Common myeloid progenitor, CD34-positive (primary cell): ENCODE measurements around the gene ADAMTS3.

Experiments used
- CTCF ChIA-PET: fragments of 350-600 bp; sonication (Branson Sonifier 250); formaldehyde crosslinking; loops from one replicate; lab custom pipeline; 2021; ENCODE audit warnings: antibody characterized with exemption; lab: Charles Lee
- POLR2A ChIA-PET: fragments of 350-600 bp; sonication (Branson Sonifier 250); formaldehyde crosslinking; loops from one replicate; lab custom pipeline; 2021; ENCODE audit warnings: antibody characterized with exemption; lab: Charles Lee
- DNase-seq, 3 donors: peaks; one replicate each; pipeline versions ENCODE4 v3.0.0 to v3.0.0-alpha.2; 2013
- H3K27ac ChIP-seq, 2 experiments: 1 replicate in 1 of 2; 2 replicates in 1 of 2; pipeline ENCODE4 v1.7.0; 2013; ENCODE audit warnings: inconsistent platforms in 2 of 2, low read length in 2 of 2, mild to moderate bottlenecking in 2 of 2, low read depth in 1 of 2, moderate library complexity in 1 of 2; ENCODE audit not compliant: severe bottlenecking in 2 of 2, insufficient read depth in 1 of 2, poor library complexity in 1 of 2
- H3K27me3 ChIP-seq, 5 experiments: replicated peaks in 2 of 5; 1 replicate in 3 of 5; 2 replicates in 2 of 5; pipeline versions ENCODE4 v1.6.1 to v1.7.0; 2013; ENCODE audit warnings: low read length in 4 of 5, mild to moderate bottlenecking in 2 of 5, moderate library complexity in 2 of 5, inconsistent platforms in 1 of 5; ENCODE audit not compliant: insufficient read depth in 5 of 5, control insufficient read depth in 4 of 5
- H3K36me3 ChIP-seq, 4 experiments: 1 replicate in 2 of 4; 2 replicates in 2 of 4; pipeline versions ENCODE4 v1.6.1 to v1.7.0; 2013; ENCODE audit warnings: low read length in 3 of 4, control low read depth in 1 of 4, mild to moderate bottlenecking in 1 of 4; ENCODE audit not compliant: control insufficient read depth in 4 of 4, insufficient read depth in 4 of 4
- H3K4me1 ChIP-seq, 4 experiments: 1 replicate in 3 of 4; 2 replicates in 1 of 4; pipeline versions ENCODE4 v1.6.1 to v1.7.1; 2013; ENCODE audit warnings: low read length in 3 of 4, mild to moderate bottlenecking in 3 of 4, control low read depth in 1 of 4, inconsistent platforms in 1 of 4, moderate library complexity in 1 of 4; ENCODE audit not compliant: control insufficient read depth in 4 of 4, insufficient read depth in 4 of 4; ENCODE audit errors: control extremely low read depth in 1 of 4
- H3K4me3 ChIP-seq, 7 experiments: 1 replicate in 4 of 7; 2 replicates in 3 of 7; pipeline versions ENCODE4 v1.5.1 to v1.7.0; 2013; ENCODE audit warnings: mild to moderate bottlenecking in 7 of 7, low read length in 6 of 7, moderate library complexity in 6 of 7, inconsistent platforms in 2 of 7, low read depth in 2 of 7, control low read depth in 1 of 7; ENCODE audit not compliant: insufficient read depth in 4 of 7, control insufficient read depth in 1 of 7; ENCODE audit errors: extremely low read depth in 1 of 7
- H3K9me3 ChIP-seq, 5 experiments: 1 replicate in 4 of 5; 2 replicates in 1 of 5; pipeline versions ENCODE4 v1.6.1 to v1.7.1; 2013; ENCODE audit warnings: low read length in 4 of 5, mild to moderate bottlenecking in 2 of 5, inconsistent platforms in 1 of 5, low read depth in 1 of 5, moderate library complexity in 1 of 5; ENCODE audit not compliant: control insufficient read depth in 4 of 5, insufficient read depth in 2 of 5; ENCODE audit errors: control extremely low read depth in 1 of 5
- WGBS: methylation state at CpG from one replicate; pipeline ENCODE4 v1.1.5; 2013; ENCODE audit not compliant: insufficient coverage; 5-methylcytosine and 5-hydroxymethylcytosine counted together

Gene ADAMTS3

GRCh38 chr4:72274251-72274650 is 294.8 kb downstream of the ADAMTS3 start:
- CTCF ChIA-PET, result no interaction called here

GRCh38 chr4:72255269-72255668 is 313.8 kb downstream of the ADAMTS3 start:
- Histone ChIP-seq H3K4me3 (no peak overlapping the region), H3K4me1 (no peaks in the 10 kb centered on the region), H3K27me3 (no peaks in the 10 kb centered on the region), H3K27ac (no peak overlapping the region), H3K9me3 (peaks cover 0 to 2% (median 0%) of the 10 kb centered on the region in 5 experiments), H3K36me3 (no peaks in the 10 kb centered on the region)
- DNase-seq, result no peak
- POLR2A ChIA-PET, result no interaction called here
- WGBS, result 90% methylated on average over 1 of the region's 1 CpG
- CTCF ChIA-PET, result no interaction called here

More at GRCh38 chr4:72274251-72274650, 294.8 kb downstream of the ADAMTS3 start:
- Histone ChIP-seq H3K4me1 (no peaks in the 10 kb centered on the region), H3K4me3 (no peak overlapping the region), H3K9me3 (peaks cover 0 to 2% (median 0%) of the 10 kb centered on the region in 5 experiments), H3K27me3 (no peaks in the 10 kb centered on the region), H3K36me3 (no peaks in the 10 kb centered on the region), H3K27ac (no peak overlapping the region)
- no peak for DNase-seq
- POLR2A ChIA-PET, result no interaction called here
- 100% methylated on average over 1 of the region's 3 CpGs for WGBS

- Histone ChIP-seq H3K9me3 (no peaks in the 10 kb centered on the region), H3K4me3 (no peak overlapping the region), H3K27ac (no peak overlapping the region), H3K4me1 (no peaks in the 10 kb centered on the region), H3K27me3 (no peaks in the 10 kb centered on the region), H3K36me3 (no peaks in the 10 kb centered on the region)
- ChIA-PET POLR2A (no interaction called here), CTCF (no interaction called here)
- peak in 2 of 3 donors; percentile 2 to 3 for DNase-seq
- WGBS, result 0% methylated on average over 1 of the region's 3 CpGs
Measured at GRCh38 chr4:72243641-72244040, 325.4 kb downstream of the ADAMTS3 start.

- Histone ChIP-seq H3K36me3 (no peaks in the 10 kb centered on the region), H3K4me1 (no peaks in the 10 kb centered on the region), H3K4me3 (no peak overlapping the region), H3K27ac (no peak overlapping the region), H3K9me3 (no peaks in the 10 kb centered on the region), H3K27me3 (no peaks in the 10 kb centered on the region)
- POLR2A ChIA-PET, result no interaction called here
- no peak for DNase-seq
- CTCF ChIA-PET, result no interaction called here
Measured at GRCh38 chr4:72239487-72240116, 329.4 kb downstream of the ADAMTS3 start.
